Measurements from ENCODE around the gene RBM39. TPM values are rescaled to one million over a fixed set of nuclear protein-coding genes. Genes with fewer than 3 reads are reported as not detected.
"Not testable (repeated sequence)": the region's sequence is repeated elsewhere in the genome, so short reads cannot be mapped to it uniquely, and the experiment has no call there.

The RBM39 gene
- 100 to 1,000 TPM; 264 to 309 TPM for total RNA-seq

- peak within 1 kb of the TSS; percentile 48 to 50 for H3K4me3 ChIP-seq
- TF ChIP-seq POLR2A (IDR thresholded peaks at IDR 0.05) (peak; percentile 96 to 100 (median 100)), CTCF (IDR thresholded peaks at IDR 0.05) (peak; percentile 18 to 66 (median 57))
- peak within 1 kb of the TSS; percentile 96 to 100 (median 99) for H3K27ac ChIP-seq
- peaks cover 4 to 12% of the 10 kb centered on the region in 2 donors for H3K36me3 ChIP-seq (replicated peaks in 1 of 2; ENCODE audit: insufficient read depth in 1 of 2, low read depth in 2 of 2)
- DNase-seq (peak; percentile 100), ATAC-seq (peak; percentile 94)
- no peaks in the 10 kb centered on the region for H3K27me3 ChIP-seq
- H3K4me1 ChIP-seq = peaks cover 45% of the 10 kb centered on the region
- intact Hi-C loops (cut with DNase I) = no loop called here
- no peaks in the 10 kb centered on the region for H3K9me3 ChIP-seq
- 0% methylated on average over 44 to 66 of the region's 66 CpGs for WGBS, 2 donors
These were observed at the start of gene RBM39 for GRCh38 chr20:35741892-35742740. Gene RBM39, minus strand, starts transcription at chr20:35742260. Its CDS starts 1,386 bp downstream, at chr20:35740874.

GRCh38 chr20:35791821-35792220 lies 49.8 kb upstream of the RBM39 start:
- WGBS, 2 donors = 66 to 95% methylated on average over 3 of the region's 3 CpGs
- Histone ChIP-seq H3K9me3 (no peaks in the 10 kb centered on the region), H3K27me3 (no peaks in the 10 kb centered on the region), H3K4me1 (no peaks in the 10 kb centered on the region), H3K36me3 (replicated peaks in 1 of 2; ENCODE audit: insufficient read depth in 1 of 2, low read depth in 2 of 2) (no peaks in the 10 kb centered on the region), H3K27ac (no peak overlapping the region), H3K4me3 (no peak overlapping the region)
- intact Hi-C loops (cut with DNase I) = no loop called here
- TF ChIP-seq POLR2A (IDR thresholded peaks at IDR 0.05) (no peak), CTCF (IDR thresholded peaks at IDR 0.05) (no peak)
- ATAC-seq (no peak), DNase-seq (no peak)

- WGBS, 2 donors = 95 to 97% methylated on average over 5 of the region's 5 CpGs
- no peaks in the 10 kb centered on the region for H3K9me3 ChIP-seq
- H3K4me3 ChIP-seq = no peak overlapping the region
- DNase-seq = no peak
- intact Hi-C loops (cut with DNase I) = no loop called here
- no peaks in the 10 kb centered on the region for H3K36me3 ChIP-seq (replicated peaks in 1 of 2; ENCODE audit: insufficient read depth in 1 of 2, low read depth in 2 of 2)
- H3K27me3 ChIP-seq = no peaks in the 10 kb centered on the region
- no peak overlapping the region for H3K27ac ChIP-seq
- no peaks in the 10 kb centered on the region for H3K4me1 ChIP-seq
- TF ChIP-seq CTCF (IDR thresholded peaks at IDR 0.05) (no peak), POLR2A (IDR thresholded peaks at IDR 0.05) (no peak)
- no peak for ATAC-seq
These were observed 49.0 kb upstream of the RBM39 start for GRCh38 chr20:35791097-35791496.

- Histone ChIP-seq H3K27ac (no peak overlapping the region), H3K4me3 (no peak overlapping the region), H3K9me3 (no peaks in the 10 kb centered on the region), H3K27me3 (no peaks in the 10 kb centered on the region), H3K4me1 (no peaks in the 10 kb centered on the region), H3K36me3 (replicated peaks in 1 of 2; ENCODE audit: insufficient read depth in 1 of 2, low read depth in 2 of 2) (no peaks in the 10 kb centered on the region)
- WGBS, 2 donors = 96 to 100% methylated on average over 4 of the region's 4 CpGs
- no peak for DNase-seq
- intact Hi-C loops (cut with DNase I) = no loop called here
- no peak for ATAC-seq
- no peak for TF ChIP-seq CTCF (IDR thresholded peaks at IDR 0.05)
- TF ChIP-seq POLR2A (IDR thresholded peaks at IDR 0.05) = no peak
These were observed 46.7 kb upstream of the RBM39 start for GRCh38 chr20:35788796-35789195.

GRCh38 chr20:35785541-35785940 lies 43.5 kb upstream of the RBM39 start:
- H3K9me3 ChIP-seq; intact Hi-C loops (cut with DNase I); DNase-seq; H3K27me3 ChIP-seq; H3K36me3 ChIP-seq (replicated peaks in 1 of 2; ENCODE audit: insufficient read depth in 1 of 2, low read depth in 2 of 2); ATAC-seq; H3K4me3 ChIP-seq; H3K27ac ChIP-seq; H3K4me1 ChIP-seq: not testable (repeated sequence)
- WGBS, 2 donors = 87 to 96% methylated on average over 4 of the region's 4 CpGs

- DNase-seq; H3K4me1 ChIP-seq; H3K27ac ChIP-seq; ATAC-seq; intact Hi-C loops (cut with DNase I); H3K9me3 ChIP-seq; H3K36me3 ChIP-seq (replicated peaks in 1 of 2; ENCODE audit: insufficient read depth in 1 of 2, low read depth in 2 of 2); H3K4me3 ChIP-seq; H3K27me3 ChIP-seq: not testable (repeated sequence)
- WGBS, 2 donors = 92 to 97% methylated on average over 11 to 12 of the region's 12 CpGs
These were observed 41.8 kb upstream of the RBM39 start for GRCh38 chr20:35783811-35784210.
